Calu3 (cell line): ENCODE data around the gene MIA2. TPM values are rescaled to one million over a fixed set of nuclear protein-coding genes. Genes with fewer than 3 reads are reported as not detected.
A peak's percentile ranks its signal among the peaks of the same experiment; 100 is the strongest.

Source experiments
- BruUV-seq: library from RNA; stranded (reverse); fragments of 400-500 nt; replicated peaks from 2 replicates; lab custom pipeline; 2021; lab: Mats Ljungman, UMichigan
- CTCF ChIA-PET: fragments of 300-600 bp; sonication (Branson Sonifier 250); formaldehyde crosslinking; loops from one replicate; lab custom pipeline; 2022; ENCODE audit warnings: antibody characterized with exemption; lab: Charles Lee
- DNase-seq: peaks from one replicate; pipeline ENCODE4 v3.0.0; 2022
- H3K27ac Mint-ChIP-seq: one replicate; pipeline ENCODE4 v1.8.0; 2022; ENCODE audit warnings: mixed read lengths; ENCODE audit not compliant: unreplicated experiment
- H3K27me3 Mint-ChIP-seq: one replicate; pipeline ENCODE4 v1.8.0; 2022; ENCODE audit warnings: mixed read lengths; ENCODE audit not compliant: unreplicated experiment
- H3K36me3 Mint-ChIP-seq: one replicate; pipeline ENCODE4 v1.8.0; 2022; ENCODE audit warnings: mild to moderate bottlenecking, moderate library complexity, mixed read lengths; ENCODE audit not compliant: insufficient read depth, unreplicated experiment
- H3K4me1 Mint-ChIP-seq: one replicate; pipeline ENCODE4 v1.8.0; 2022; ENCODE audit warnings: mild to moderate bottlenecking, low read depth, mixed read lengths; ENCODE audit not compliant: unreplicated experiment
- H3K4me3 Mint-ChIP-seq: one replicate; pipeline ENCODE4 v1.8.0; 2022; ENCODE audit warnings: mild to moderate bottlenecking, low read depth, moderate library complexity, mixed read lengths; ENCODE audit not compliant: unreplicated experiment
- H3K9me3 Mint-ChIP-seq: one replicate; pipeline ENCODE4 v1.8.0; 2022; ENCODE audit warnings: low read depth, mixed read lengths; ENCODE audit not compliant: unreplicated experiment
- CTCF ChIP-seq: fragments of 200-600 bp; IDR thresholded peaks from one replicate; pipeline ENCODE4 v1.8.0; 2022; ENCODE audit warnings: antibody characterized with exemption; ENCODE audit not compliant: unreplicated experiment
- intact Hi-C: fragments of 100-400 bp; cut with micrococcal nuclease; formaldehyde crosslinking; loops from one replicate; pipeline ENCODE4 v1.10.0; 2022; ENCODE audit not compliant: unreplicated experiment
- total RNA-seq: library from RNA; stranded (reverse); gene quantifications from 2 replicates; pipeline ENCODE4 v1.2.3, GENCODE V29; 2022

Gene MIA2
- total RNA-seq, 1 experiment from 2014 or later = 49.1 TPM

GRCh38 chr14:39366460-39367386 lies 133.0 kb downstream of the MIA2 start:
- no peaks in the 10 kb centered on the region for H3K27me3 Mint-ChIP-seq
- BruUV-seq = no TSS peak
- TF ChIP-seq CTCF = no peak
- intact Hi-C loops = loop anchor here (5.0 kb wide), 2 partner anchors 99 to 194 kb away; partner anchors contain the start of gene TRAPPC6B
- DNase-seq = no peak
- no peaks in the 10 kb centered on the region for H3K9me3 Mint-ChIP-seq
- no peak overlapping the region for H3K27ac Mint-ChIP-seq
- H3K4me3 Mint-ChIP-seq = no peak overlapping the region
- peaks cover 12% of the 10 kb centered on the region for H3K36me3 Mint-ChIP-seq
- H3K4me1 Mint-ChIP-seq = peaks cover 9% of the 10 kb centered on the region
- CTCF ChIA-PET = interaction anchor here (0.5 kb wide), 1 partner anchor 265 kb away, joined by 3 read pairs; no protein-coding TSS in a partner anchor

- H3K4me1 Mint-ChIP-seq = peaks cover 9% of the 10 kb centered on the region
- H3K4me3 Mint-ChIP-seq = no peak overlapping the region
- H3K9me3 Mint-ChIP-seq = no peaks in the 10 kb centered on the region
- CTCF ChIA-PET = interaction anchor here (0.5 kb wide), 1 partner anchor 266 kb away, joined by 3 read pairs; no protein-coding TSS in a partner anchor
- no peak overlapping the region for H3K27ac Mint-ChIP-seq
- BruUV-seq = no TSS peak
- TF ChIP-seq CTCF = no peak
- DNase-seq = no peak
- peaks cover 9% of the 10 kb centered on the region for H3K36me3 Mint-ChIP-seq
- no peaks in the 10 kb centered on the region for H3K27me3 Mint-ChIP-seq
- intact Hi-C loops = loop anchor here (5.0 kb wide), 2 partner anchors 100 to 195 kb away; partner anchors contain the start of gene TRAPPC6B
Observed at GRCh38 chr14:39367387-39367751, 133.7 kb downstream of the MIA2 start.

DNA sequence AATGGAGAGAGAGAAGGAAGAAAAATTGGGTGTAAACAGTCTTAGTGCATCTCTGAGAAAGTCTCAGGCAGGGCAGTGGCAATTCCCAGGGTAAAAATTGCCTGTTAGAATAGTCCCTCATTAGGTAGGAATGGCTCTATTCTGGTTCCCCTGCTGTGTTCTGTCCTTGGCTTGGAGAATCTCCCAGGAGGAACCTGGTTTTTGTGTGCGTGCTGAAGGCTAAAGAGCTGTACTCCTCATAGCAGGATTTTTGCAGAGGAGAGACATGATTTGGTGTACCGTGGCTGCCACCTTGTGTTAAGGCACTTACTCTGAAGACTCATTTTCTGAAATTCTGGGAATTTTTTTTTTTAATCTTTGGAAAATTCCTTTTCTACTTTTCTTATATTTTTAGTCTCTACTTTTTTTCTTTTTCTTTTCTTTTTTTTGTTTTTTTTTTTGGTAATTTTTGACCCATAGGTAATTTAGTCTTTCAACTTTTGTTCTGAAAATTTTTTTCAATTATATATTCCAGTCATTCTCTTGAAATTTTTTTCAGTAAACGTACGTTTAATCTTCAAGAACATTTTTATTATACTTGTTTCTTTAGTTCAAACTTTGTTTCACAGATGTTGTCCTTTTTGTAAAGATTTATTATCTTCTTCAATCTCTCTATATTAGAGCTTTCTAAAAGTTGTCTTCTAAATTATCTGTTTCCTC lies 134.7 kb downstream of the MIA2 start:
- Mint-ChIP-seq H3K9me3 (no peaks in the 10 kb centered on the region), H3K27ac (no peak overlapping the region), H3K27me3 (no peaks in the 10 kb centered on the region), H3K36me3 (peaks cover 5% of the 10 kb centered on the region), H3K4me3 (no peak overlapping the region), H3K4me1 (peaks cover 9% of the 10 kb centered on the region)
- intact Hi-C loops = loop anchor here (1.0 to 5.0 kb wide), 4 partner anchors 101 to 261 kb away; partner anchors contain the start of gene TRAPPC6B
- CTCF ChIA-PET = interaction anchor here (0.6 to 1.2 kb wide), 4 partner anchors 63 to 265 kb away, joined by 3 to 8 read pairs (median 4); partner anchors contain the start of gene TRAPPC6B
- TF ChIP-seq CTCF = peak; percentile 58
- DNase-seq = peak; percentile 62
- no TSS peak for BruUV-seq

DNA sequence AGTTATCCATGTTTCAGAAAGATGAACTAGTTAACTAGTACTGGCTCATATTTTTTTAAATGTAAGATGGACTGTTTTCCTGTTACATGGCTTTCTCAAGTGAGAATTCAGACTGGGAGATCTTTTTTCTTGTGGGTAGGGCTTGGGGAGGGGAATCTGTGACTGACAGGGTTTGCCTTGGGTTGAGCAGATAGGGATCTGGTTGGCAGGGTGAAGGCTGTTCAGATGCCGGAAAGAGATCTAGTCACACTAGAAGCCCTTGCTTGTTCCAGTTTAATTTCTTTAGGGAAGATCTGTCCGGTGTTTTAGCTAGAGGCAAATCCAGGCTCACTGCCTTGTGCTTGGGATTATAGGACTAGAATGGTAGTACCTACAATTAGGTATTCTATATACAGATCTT lies 135.3 kb downstream of the MIA2 start:
- no peak for TF ChIP-seq CTCF
- H3K27ac Mint-ChIP-seq = no peak overlapping the region
- CTCF ChIA-PET = interaction anchor here (1.2 kb wide), 1 partner anchor 137 kb away, joined by 8 read pairs; no protein-coding TSS in a partner anchor
- intact Hi-C loops = loop anchor here (5.0 kb wide), 2 partner anchors 102 to 197 kb away; partner anchors contain the start of gene TRAPPC6B
- H3K4me1 Mint-ChIP-seq = peaks cover 9% of the 10 kb centered on the region
- H3K27me3 Mint-ChIP-seq = no peaks in the 10 kb centered on the region
- no peaks in the 10 kb centered on the region for H3K9me3 Mint-ChIP-seq
- H3K4me3 Mint-ChIP-seq = no peak overlapping the region
- H3K36me3 Mint-ChIP-seq = peaks cover 5% of the 10 kb centered on the region
- no peak for DNase-seq
- BruUV-seq = no TSS peak
